ENCODE data around the gene PTRHD1.

The PTRHD1 gene

GRCh38 chr2:24771764-24772586, 21.2 kb downstream of the PTRHD1 start:
- TF ChIP-seq CTCF (IDR thresholded peaks at IDR 0.05; ENCODE audit: low read depth, low read length, missing control alignments): no peak
- H3K4me3 ChIP-seq (replicated peaks; ENCODE audit: low read depth, low read length): no peak overlapping the region

GRCh38 chr2:24771061-24771460, 22.1 kb downstream of the PTRHD1 start:
- no peak for DNase-seq (ENCODE audit: extremely low read depth, low read depth)
- no peak for TF ChIP-seq CTCF (IDR thresholded peaks at IDR 0.05; ENCODE audit: low read depth, low read length, missing control alignments)

More at GRCh38 chr2:24771764-24772586, 21.2 kb downstream of the PTRHD1 start:
- no peak for DNase-seq (ENCODE audit: extremely low read depth, low read depth)

GRCh38 chr2:24768601-24769000, 24.6 kb downstream of the PTRHD1 start:
- TF ChIP-seq CTCF (IDR thresholded peaks at IDR 0.05; ENCODE audit: low read depth, low read length, missing control alignments): no peak
- H3K4me3 ChIP-seq (replicated peaks; ENCODE audit: low read depth, low read length): no peak overlapping the region
- DNase-seq (ENCODE audit: extremely low read depth, low read depth): no peak

More at GRCh38 chr2:24771061-24771460, 22.1 kb downstream of the PTRHD1 start:
- no peak overlapping the region for H3K4me3 ChIP-seq (replicated peaks; ENCODE audit: low read depth, low read length)

- no peak for DNase-seq (ENCODE audit: extremely low read depth, low read depth)
- no peak for TF ChIP-seq CTCF (IDR thresholded peaks at IDR 0.05; ENCODE audit: low read depth, low read length, missing control alignments)
- no peak overlapping the region for H3K4me3 ChIP-seq (replicated peaks; ENCODE audit: low read depth, low read length)
Measured at GRCh38 chr2:24768013-24768412, 25.2 kb downstream of the PTRHD1 start.

GRCh38 chr2:24766609-24767008, 26.6 kb downstream of the PTRHD1 start:
- TF ChIP-seq CTCF (IDR thresholded peaks at IDR 0.05; ENCODE audit: low read depth, low read length, missing control alignments): no peak
- no peak for DNase-seq (ENCODE audit: extremely low read depth, low read depth)
- H3K4me3 ChIP-seq (replicated peaks; ENCODE audit: low read depth, low read length): no peak overlapping the region

- no peak for DNase-seq (ENCODE audit: extremely low read depth, low read depth)
- no peak overlapping the region for H3K4me3 ChIP-seq (replicated peaks; ENCODE audit: low read depth, low read length)
- TF ChIP-seq CTCF (IDR thresholded peaks at IDR 0.05; ENCODE audit: low read depth, low read length, missing control alignments): no peak
Measured at GRCh38 chr2:24763843-24764242, 29.3 kb downstream of the PTRHD1 start.
